Measurements from ENCODE around the gene SMG6. TPM values are rescaled to one million over a fixed set of nuclear protein-coding genes. Genes with fewer than 3 reads are reported as not detected.

SMG6 gene
- polyA plus RNA-seq, 1 of the 3 experiments (the other 2 are of a cell fraction) = 15.7 TPM

- H3F3A ChIP-seq (replicated peaks; ENCODE audit: insufficient read depth) = peaks cover 4% of the 10 kb centered on the region
- H4K20me1 ChIP-seq (ENCODE audit: insufficient read depth) = no peaks in the 10 kb centered on the region
- no peak overlapping the region for H3K4me2 ChIP-seq
- DNase-seq = no peak
- TF ChIP-seq, protein P1, sequence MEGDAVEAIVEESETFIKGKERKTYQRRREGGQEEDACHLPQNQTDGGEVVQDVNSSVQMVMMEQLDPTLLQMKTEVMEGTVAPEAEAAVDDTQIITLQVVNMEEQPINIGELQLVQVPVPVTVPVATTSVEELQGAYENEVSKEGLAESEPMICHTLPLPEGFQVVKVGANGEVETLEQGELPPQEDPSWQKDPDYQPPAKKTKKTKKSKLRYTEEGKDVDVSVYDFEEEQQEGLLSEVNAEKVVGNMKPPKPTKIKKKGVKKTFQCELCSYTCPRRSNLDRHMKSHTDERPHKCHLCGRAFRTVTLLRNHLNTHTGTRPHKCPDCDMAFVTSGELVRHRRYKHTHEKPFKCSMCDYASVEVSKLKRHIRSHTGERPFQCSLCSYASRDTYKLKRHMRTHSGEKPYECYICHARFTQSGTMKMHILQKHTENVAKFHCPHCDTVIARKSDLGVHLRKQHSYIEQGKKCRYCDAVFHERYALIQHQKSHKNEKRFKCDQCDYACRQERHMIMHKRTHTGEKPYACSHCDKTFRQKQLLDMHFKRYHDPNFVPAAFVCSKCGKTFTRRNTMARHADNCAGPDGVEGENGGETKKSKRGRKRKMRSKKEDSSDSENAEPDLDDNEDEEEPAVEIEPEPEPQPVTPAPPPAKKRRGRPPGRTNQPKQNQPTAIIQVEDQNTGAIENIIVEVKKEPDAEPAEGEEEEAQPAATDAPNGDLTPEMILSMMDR (IDR thresholded peaks at IDR 0.05) = no peak
- no peak for TF ChIP-seq RAD21 (IDR thresholded peaks at IDR 0.05; ENCODE audit: low read length)
- no peak for TF ChIP-seq GABPA (IDR thresholded peaks at IDR 0.05; ENCODE audit: low read depth)
- no peak for TF ChIP-seq TAF1 (IDR thresholded peaks at IDR 0.05; ENCODE audit: borderline replicate concordance, low read depth, low read length)
- no peak for TF ChIP-seq IRF3 (IDR thresholded peaks at IDR 0.05; ENCODE audit: low read depth, low read length)
- TF ChIP-seq FOSL2 (IDR thresholded peaks at IDR 0.05; ENCODE audit: borderline replicate concordance, low read depth) = no peak
- TF ChIP-seq MXI1 (IDR thresholded peaks at IDR 0.05; ENCODE audit: low read depth, low read length) = no peak
- TF ChIP-seq NRF1 (IDR thresholded peaks at IDR 0.05; ENCODE audit: low read depth, low read length) = no peak
- no peak for TF ChIP-seq POLR2AphosphoS5 (IDR thresholded peaks at IDR 0.05; ENCODE audit: low read depth, low read length)
- no peak for TF ChIP-seq FOXJ3 (CRISPR knock-in tag; IDR thresholded peaks at IDR 0.05)
- TF ChIP-seq ELF1 (IDR thresholded peaks at IDR 0.05) = no peak
- TF ChIP-seq TEAD4 (IDR thresholded peaks at IDR 0.05; ENCODE audit: borderline replicate concordance, insufficient read depth) = no peak
- TF ChIP-seq EP300 (IDR thresholded peaks at IDR 0.05; ENCODE audit: borderline replicate concordance in 1 of 2, low read depth in 1 of 2, low read length in 1 of 2) = no peak
- H3K79me2 ChIP-seq (ENCODE audit: insufficient read depth) = peaks cover 34% of the 10 kb centered on the region
- H3K27ac ChIP-seq (ENCODE audit: low read depth in 2 of 2, low read length in 1 of 2) = peak overlapping the region in 1 of 2 experiments; percentile 24; a peak in 1 of 4 replicates
- no peaks in the 10 kb centered on the region for H3K9me2 ChIP-seq
- no peaks in the 10 kb centered on the region for H3K27me3 ChIP-seq (ENCODE audit: insufficient read depth)
- ChIA-PET POLR2A (no interaction called here), CTCF (interaction anchor here (2.3 to 5.8 kb wide), 3 partner anchors 9 to 168 kb away, joined by 11 to 36 read pairs (median 22); partner anchors contain the start of gene HIC1)
- H2AFZ ChIP-seq (ENCODE audit: low read depth) = no peak overlapping the region
- H3K4me3 ChIP-seq (ENCODE audit: low read depth in 2 of 2, low read length in 1 of 2) = no peak overlapping the region
- H3K9ac ChIP-seq = no peak overlapping the region
- peaks cover 2 to 11% of the 10 kb centered on the region in 2 experiments for H3K36me3 ChIP-seq (replicated peaks in 1 of 2; ENCODE audit: control insufficient read depth in 1 of 2, insufficient read depth in 2 of 2, low read length in 1 of 2)
- peaks cover 7 to 14% of the 10 kb centered on the region in 2 experiments; a peak in 3 of 4 replicates for H3K4me1 ChIP-seq (ENCODE audit: control insufficient read depth in 1 of 2, insufficient read depth in 2 of 2, low read depth in 1 of 2, low read length in 1 of 2)
- no peaks in the 10 kb centered on the region for H3K9me3 ChIP-seq
- WGBS (ENCODE audit: low lambda C conversion rate) = 94% methylated on average over 5 of the region's 5 CpGs
These were observed 81.3 kb downstream of the SMG6 start for GRCh38 chr17:2222301-2222700.

DNA sequence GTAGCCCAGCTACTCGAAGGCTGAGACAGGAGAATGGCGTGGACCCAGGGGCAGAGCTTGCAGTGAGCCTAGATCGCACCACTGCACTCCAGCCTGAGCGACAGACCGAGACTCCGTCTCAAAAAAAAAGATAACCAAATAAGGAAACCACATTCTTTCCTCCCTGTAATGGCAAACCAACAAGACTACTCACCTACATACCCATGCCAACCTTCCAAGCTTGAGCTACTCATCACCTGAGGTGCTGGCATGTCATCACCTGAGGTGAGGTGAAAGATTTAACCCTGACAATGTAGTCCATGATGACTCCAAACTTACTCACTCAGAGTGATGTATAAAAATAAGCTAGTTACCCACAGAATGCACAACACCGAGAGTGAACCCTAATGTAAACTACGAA lies 85.2 kb downstream of the SMG6 start:
- H2AFZ ChIP-seq (ENCODE audit: low read depth) = no peak overlapping the region
- H3K36me3 ChIP-seq (replicated peaks in 1 of 2; ENCODE audit: control insufficient read depth in 1 of 2, insufficient read depth in 2 of 2, low read length in 1 of 2) = peaks cover 2 to 11% of the 10 kb centered on the region in 2 experiments
- no peaks in the 10 kb centered on the region for H3K9me2 ChIP-seq
- no peak overlapping the region for H3K4me2 ChIP-seq
- DNase-seq = no peak
- no peak overlapping the region for H3K27ac ChIP-seq (ENCODE audit: low read depth in 2 of 2, low read length in 1 of 2)
- POLR2A ChIA-PET = no interaction called here
- no peak for TF ChIP-seq JUND (IDR thresholded peaks at IDR 0.05)
- TF ChIP-seq, protein P2, sequence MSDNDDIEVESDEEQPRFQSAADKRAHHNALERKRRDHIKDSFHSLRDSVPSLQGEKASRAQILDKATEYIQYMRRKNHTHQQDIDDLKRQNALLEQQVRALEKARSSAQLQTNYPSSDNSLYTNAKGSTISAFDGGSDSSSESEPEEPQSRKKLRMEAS (IDR thresholded peaks at IDR 0.05; ENCODE audit: low read depth) = no peak
- TF ChIP-seq TAF1 (IDR thresholded peaks at IDR 0.05; ENCODE audit: borderline replicate concordance, low read depth, low read length) = no peak
- no peak for TF ChIP-seq GATA2 (CRISPR knock-in tag; IDR thresholded peaks at IDR 0.05)
- H3K27me3 ChIP-seq (ENCODE audit: insufficient read depth) = no peaks in the 10 kb centered on the region
- WGBS (ENCODE audit: low lambda C conversion rate) = 97% methylated on average over 8 of the region's 8 CpGs
- H3K9ac ChIP-seq = no peak overlapping the region
- H3K9me3 ChIP-seq = no peaks in the 10 kb centered on the region
- H3K4me1 ChIP-seq (ENCODE audit: control insufficient read depth in 1 of 2, insufficient read depth in 2 of 2, low read depth in 1 of 2, low read length in 1 of 2) = peaks cover 34 to 38% of the 10 kb centered on the region in 2 experiments; a peak in 3 of 4 replicates
- CTCF ChIA-PET = interaction anchor here (0.8 to 1.5 kb wide), 3 partner anchors 13 to 164 kb away, joined by 3 to 4 read pairs (median 4); no protein-coding TSS in a partner anchor
- H3K79me2 ChIP-seq (ENCODE audit: insufficient read depth) = peaks cover 22% of the 10 kb centered on the region; the same call in 1 of the 2 replicates
- H3F3A ChIP-seq (replicated peaks; ENCODE audit: insufficient read depth) = peaks cover 39% of the 10 kb centered on the region
- H4K20me1 ChIP-seq (ENCODE audit: insufficient read depth) = no peaks in the 10 kb centered on the region
- H3K4me3 ChIP-seq (ENCODE audit: low read depth in 2 of 2, low read length in 1 of 2) = no peak overlapping the region
